ENCODE measurements around the gene KRTAP20-3.

Gene KRTAP20-3

DNA sequence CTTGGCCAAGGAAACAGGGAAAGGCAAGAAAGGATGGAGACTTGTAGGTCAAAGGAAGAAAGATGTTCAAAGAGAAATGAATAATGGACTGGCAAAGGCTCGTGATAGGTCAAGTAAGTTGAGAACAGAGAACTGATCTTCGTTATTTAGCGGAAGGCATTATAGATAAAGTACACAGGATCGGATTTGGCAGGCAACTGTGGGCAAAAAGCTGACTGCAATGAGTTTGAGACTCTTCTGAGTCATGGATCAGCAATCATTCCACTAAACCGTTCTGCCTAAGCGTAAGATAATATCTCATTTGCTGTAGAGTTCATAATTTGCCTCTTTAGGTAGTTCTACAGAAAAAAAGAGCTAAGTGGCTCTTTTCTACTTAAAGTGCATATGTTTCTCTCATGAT, 41.8 kb downstream of the KRTAP20-3 start:
- DNase-seq (no peak), ATAC-seq (no peak)

GRCh38 chr21:30689822-30690221, 47.2 kb downstream of the KRTAP20-3 start:
- ATAC-seq (no peak), DNase-seq (no peak)

Data from stimulated activated naive CD8-positive, alpha-beta T cell treated with anti-CD3 and anti-CD28 coated beads, Interleukin-15, Interleukin-2, amounts not matched to agents 100 U/mL and 50 U/mL, for 24 hours (primary cell).